ENCODE measurements around the gene CST5. TPM values are rescaled to one million over a fixed set of nuclear protein-coding genes. Genes with fewer than 3 reads are reported as not detected.

The CST5 gene
- total RNA-seq: not detected

GRCh38 chr20:23879328-23879798 is at the start of gene CST5:
TSS of gene CST5 (minus strand) at chr20:23879748. CDS start at chr20:23879676, 72 bp downstream.
- DNase-seq (ENCODE audit: low spot score in 2 of 2): no peak
- no peak for TF ChIP-seq CTCF (IDR thresholded peaks at IDR 0.05)
- Histone ChIP-seq H3K27ac (no peak within 1 kb of the TSS), H3K27me3 (no peaks in the 10 kb centered on the region), H3K36me3 (no peaks in the 10 kb centered on the region), H3K9me3 (no peaks in the 10 kb centered on the region), H3K4me3 (no peak within 1 kb of the TSS), H3K4me1 (no peaks in the 10 kb centered on the region)
- intact Hi-C loops (cut with DNase I): no loop called here

GRCh38 chr20:23928788-23929187 is 49.2 kb upstream of the CST5 start:
- Histone ChIP-seq H3K27ac (no peak overlapping the region), H3K9me3 (no peaks in the 10 kb centered on the region), H3K36me3 (no peaks in the 10 kb centered on the region), H3K27me3 (no peaks in the 10 kb centered on the region), H3K4me3 (no peak overlapping the region), H3K4me1 (no peaks in the 10 kb centered on the region)
- no peak for TF ChIP-seq CTCF (IDR thresholded peaks at IDR 0.05)
- no peak for DNase-seq (ENCODE audit: low spot score in 2 of 2)
- intact Hi-C loops (cut with DNase I): no loop called here

GRCh38 chr20:23928353-23928752 is 48.8 kb upstream of the CST5 start:
- no peak overlapping the region for H3K4me3 ChIP-seq
- intact Hi-C loops (cut with DNase I): no loop called here
- TF ChIP-seq CTCF (IDR thresholded peaks at IDR 0.05): no peak
- H3K4me1 ChIP-seq: no peaks in the 10 kb centered on the region
- H3K27ac ChIP-seq: no peak overlapping the region
- H3K9me3 ChIP-seq: no peaks in the 10 kb centered on the region
- DNase-seq (ENCODE audit: low spot score in 2 of 2): no peak
- H3K36me3 ChIP-seq: no peaks in the 10 kb centered on the region
- no peaks in the 10 kb centered on the region for H3K27me3 ChIP-seq

GRCh38 chr20:23926944-23927872 is 47.7 kb upstream of the CST5 start:
- Histone ChIP-seq H3K27ac (no peak overlapping the region), H3K4me1 (no peaks in the 10 kb centered on the region), H3K9me3 (no peaks in the 10 kb centered on the region), H3K36me3 (no peaks in the 10 kb centered on the region), H3K27me3 (no peaks in the 10 kb centered on the region), H3K4me3 (no peak overlapping the region)
- TF ChIP-seq CTCF (IDR thresholded peaks at IDR 0.05): no peak
- DNase-seq (ENCODE audit: low spot score in 2 of 2): no peak
- intact Hi-C loops (cut with DNase I): no loop called here

GRCh38 chr20:23926526-23926880 is 47.0 kb upstream of the CST5 start:
- Histone ChIP-seq H3K9me3 (no peaks in the 10 kb centered on the region), H3K27ac (no peak overlapping the region), H3K4me1 (no peaks in the 10 kb centered on the region), H3K27me3 (no peaks in the 10 kb centered on the region), H3K4me3 (no peak overlapping the region), H3K36me3 (no peaks in the 10 kb centered on the region)
- intact Hi-C loops (cut with DNase I): no loop called here
- no peak for DNase-seq (ENCODE audit: low spot score in 2 of 2)
- TF ChIP-seq CTCF (IDR thresholded peaks at IDR 0.05): no peak
